Amygdala (tissue), 56 donors: Measurements from ENCODE around the gene SLC6A6.

Experiments used
- DNase-seq, 56 donors: peaks; one replicate each; lab custom pipeline; 2025; lab: John Stamatoyannopoulos, UW

The SLC6A6 gene

DNA sequence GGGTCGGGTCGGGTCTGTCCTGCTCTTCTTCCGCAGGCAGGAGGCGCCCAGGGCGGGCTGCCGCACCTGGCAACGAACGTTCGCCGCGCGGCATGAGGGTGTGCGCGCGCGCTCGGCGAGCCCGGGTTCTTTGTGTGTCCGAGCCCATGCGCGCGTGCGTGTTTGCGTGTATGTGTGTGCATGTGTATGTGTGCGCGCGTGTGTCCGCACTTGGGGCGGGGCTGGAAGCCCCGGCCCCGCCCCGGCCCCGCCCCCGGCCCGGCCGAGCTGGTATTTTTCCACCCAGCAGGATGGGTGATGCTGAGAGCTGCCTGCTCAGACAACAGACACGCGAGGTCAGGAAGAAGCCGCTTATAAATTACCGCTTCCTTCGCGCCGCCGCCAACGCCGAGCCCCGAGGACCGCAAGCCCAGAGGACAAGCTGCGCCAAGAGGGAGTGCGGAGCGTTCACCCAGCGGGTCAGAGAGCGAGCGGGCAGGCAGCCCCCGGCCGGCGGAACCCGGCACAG, at the start of gene SLC6A6:
TSS of gene SLC6A6 (plus strand) at position 303 of the 508 bp plus-strand sequence. CDS start 41,029 bp downstream, outside the sequence.
- DNase-seq: peak in 55 of 56 donors; percentile 38 to 95 (median 81)

DNA sequence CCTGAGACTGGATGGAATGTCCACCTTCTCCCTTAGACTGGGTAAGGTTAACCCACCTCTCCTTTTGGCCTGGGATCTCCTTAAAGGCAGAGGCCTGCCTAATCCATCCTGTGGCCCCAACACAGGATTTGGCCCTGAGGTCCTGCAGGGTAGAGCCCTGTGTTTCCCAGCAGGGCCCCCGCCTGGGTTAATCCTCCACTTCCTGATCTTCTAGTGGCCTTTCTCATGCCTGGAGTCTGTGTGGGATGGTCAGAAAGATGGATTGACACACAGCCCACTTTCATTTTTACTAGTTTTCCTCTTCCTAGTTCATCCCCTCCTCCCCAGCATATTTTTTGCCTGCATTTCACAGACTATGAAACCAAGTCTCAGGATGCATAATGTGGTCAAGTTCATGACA, 48.9 kb upstream of the SLC6A6 start:
- DNase-seq: no peak

GRCh38 chr3:14357463-14357862, 44.9 kb upstream of the SLC6A6 start:
- no peak for DNase-seq

DNA sequence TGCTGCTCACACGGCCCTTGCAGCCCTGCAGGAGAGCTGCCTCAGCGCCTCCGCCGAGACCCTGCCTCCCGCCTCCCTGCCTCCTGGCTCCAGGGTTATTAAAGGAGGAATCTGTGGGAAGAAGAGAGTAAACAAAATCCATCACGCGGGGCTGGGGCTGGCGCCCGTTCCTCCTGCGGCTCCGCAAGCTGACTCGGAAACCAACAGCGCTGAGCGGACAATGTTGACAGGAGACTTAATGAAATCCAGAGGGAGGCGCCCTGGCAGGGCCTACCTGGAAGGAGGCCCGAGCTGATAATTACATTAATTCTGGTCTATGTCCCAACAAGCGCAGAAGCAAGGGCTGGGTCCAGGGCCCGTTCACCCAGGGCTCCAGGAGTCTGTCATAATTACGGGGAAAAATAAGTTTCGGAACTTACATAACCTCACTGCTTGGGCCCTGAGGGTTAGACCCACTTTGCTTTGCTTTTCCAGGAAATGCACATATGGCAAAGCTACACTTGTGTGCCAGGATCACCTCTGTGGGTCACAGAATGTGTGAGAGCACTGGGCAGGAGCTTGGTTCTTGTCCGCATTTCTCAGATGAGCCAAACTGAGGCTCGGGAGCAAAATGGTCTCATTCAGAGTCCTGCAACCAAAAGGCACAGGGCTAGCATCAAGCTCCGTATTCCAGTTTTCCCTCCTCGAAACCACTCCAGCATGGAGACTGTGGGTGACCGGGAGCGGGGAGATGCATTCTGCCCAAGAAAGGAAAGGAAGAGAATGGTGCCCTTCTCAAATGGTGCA, 43.8 kb upstream of the SLC6A6 start:
- DNase-seq: peak in 9 of 56 donors; percentile 3 to 16 (median 8)

- DNase-seq: no peak
Observed at GRCh38 chr3:14359348-14359747, 43.1 kb upstream of the SLC6A6 start.

- DNase-seq: no peak
Observed at GRCh38 chr3:14360123-14360881, 42.1 kb upstream of the SLC6A6 start.

- DNase-seq: no peak
Observed at GRCh38 chr3:14361068-14361677, 41.2 kb upstream of the SLC6A6 start.

DNA sequence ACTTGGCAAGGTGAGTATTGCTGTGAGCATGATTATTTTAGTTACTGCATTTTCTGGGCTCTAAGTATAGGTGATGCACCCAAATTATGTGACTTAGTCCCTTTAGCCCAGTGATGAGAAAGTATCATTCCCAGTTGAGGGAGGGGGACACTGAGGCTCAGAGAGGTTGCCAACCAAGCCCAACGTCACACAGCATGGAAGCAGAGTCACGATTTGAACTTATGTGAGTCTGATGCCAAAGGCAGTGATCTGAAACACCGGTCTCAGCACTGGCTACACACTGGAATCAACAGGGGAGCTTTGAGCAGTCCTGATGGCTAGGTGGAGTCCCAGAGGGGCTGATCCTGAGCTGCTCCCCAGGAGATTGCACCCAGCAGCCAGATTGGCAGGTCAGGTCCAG, 39.5 kb upstream of the SLC6A6 start:
- DNase-seq: no peak

- DNase-seq: no peak
Observed at GRCh38 chr3:14363379-14363778, 39.0 kb upstream of the SLC6A6 start.

- DNase-seq: no peak
Observed at GRCh38 chr3:14363991-14364390, 38.4 kb upstream of the SLC6A6 start.

- no peak for DNase-seq
Observed at GRCh38 chr3:14364580-14365292, 37.7 kb upstream of the SLC6A6 start.

GRCh38 chr3:14366248-14366647, 36.2 kb upstream of the SLC6A6 start:
- DNase-seq: no peak

DNA sequence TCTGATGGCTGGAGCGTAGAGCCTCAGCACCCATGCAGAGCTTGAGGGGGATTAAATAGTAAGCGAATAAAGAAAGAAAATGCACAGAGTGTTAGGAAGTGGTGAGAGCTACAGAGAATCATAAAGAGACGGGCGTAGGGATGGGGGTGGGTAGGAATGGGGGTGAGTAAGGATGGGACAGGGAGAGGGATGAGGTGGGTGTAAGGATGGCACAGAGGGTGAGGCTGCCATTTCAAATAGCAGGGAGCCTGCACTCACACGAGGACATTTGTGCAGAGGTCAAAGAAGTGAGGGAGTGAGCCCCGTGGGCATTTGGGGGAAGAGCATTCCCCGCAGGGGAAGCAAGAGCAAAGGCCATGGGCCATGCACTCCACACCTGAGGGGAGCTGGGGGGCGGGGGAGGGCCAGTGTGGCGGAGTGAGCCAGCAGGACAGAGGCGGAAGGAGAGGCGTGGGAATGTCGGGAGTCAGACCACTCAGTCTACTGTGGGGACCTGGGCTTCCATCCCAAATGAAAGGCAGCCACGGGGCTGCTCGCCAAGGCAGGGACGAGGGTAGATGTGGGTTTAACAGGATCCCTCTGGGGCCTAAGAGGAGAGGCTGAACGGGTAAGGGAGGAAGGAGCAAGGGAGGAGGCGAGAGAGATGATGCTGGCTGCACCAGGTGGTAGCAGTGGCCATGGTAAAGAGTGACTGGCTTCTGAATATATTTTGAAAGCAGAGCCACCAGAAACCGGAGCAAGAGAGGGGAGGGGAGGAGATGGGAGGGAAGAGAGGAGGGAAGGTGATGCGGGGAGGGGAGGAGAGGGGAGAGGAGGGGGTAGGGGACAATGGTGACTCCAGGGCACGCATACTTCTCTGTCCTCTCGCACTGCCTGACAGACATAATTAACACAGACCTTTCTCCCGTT, 35.2 kb upstream of the SLC6A6 start:
- DNase-seq: no peak

- no peak for DNase-seq
Observed at GRCh38 chr3:14368146-14368545, 34.3 kb upstream of the SLC6A6 start.

- no peak for DNase-seq
Observed at GRCh38 chr3:14368885-14369284, 33.5 kb upstream of the SLC6A6 start.

- DNase-seq: no peak
Observed at GRCh38 chr3:14369675-14370669, 32.4 kb upstream of the SLC6A6 start.

GRCh38 chr3:14370720-14371572, 31.5 kb upstream of the SLC6A6 start:
- no peak for DNase-seq
